K562 (cell line): Measurements from ENCODE around the gene JMJD1C. TPM values are rescaled to one million over a fixed set of nuclear protein-coding genes. Genes with fewer than 3 reads are reported as not detected.
A peak's percentile ranks its signal among the peaks of the same experiment; 100 is the strongest.

ENCODE experiments used
- C11orf30 ChIP-seq: fragments of 450-650 bp; IDR thresholded peaks from 2 replicates; pipeline ENCODE4 v1.6.1; 2016; ENCODE audit warnings: low read depth, mild to moderate bottlenecking
- FOXM1 ChIP-seq, 2 experiments: fragments of 450-650 bp in 1 of 2; sonication (generic) in 1 of 2; formaldehyde crosslinking in 1 of 2; IDR thresholded peaks; 2 replicates each; pipeline versions ENCODE4 v1.6.1 to v1.9.0; 2017 to 2022; ENCODE audit warnings: low read depth in 2 of 2, mild to moderate bottlenecking in 2 of 2, missing genetic modification reagents in 1 of 2, moderate library complexity in 1 of 2
- MAFF ChIP-seq: IDR thresholded peaks from 2 replicates; pipeline ENCODE4 v1.6.1; 2012; ENCODE audit warnings: low read length, improper control_type of control experiment
- MLLT1 ChIP-seq, 2 experiments: fragments of 450-650 bp; IDR thresholded peaks; 2 replicates each; pipeline ENCODE4 v1.6.1; 2016
- NFIC ChIP-seq: fragments of 450-650 bp; IDR thresholded peaks from 2 replicates; pipeline ENCODE4 v1.6.1; 2017; ENCODE audit warnings: mild to moderate bottlenecking, inconsistent platforms
- PHF8 ChIP-seq: fragments of 200-600 bp; sonication (generic); IDR thresholded peaks from 2 replicates; pipeline ENCODE4 v1.6.1; 2012; ENCODE audit warnings: mixed run types, mild to moderate bottlenecking, inconsistent platforms, low read length, moderate library complexity, borderline replicate concordance
- TCFL5 ChIP-seq: fragments of 250-450 bp; sonication (Bioruptor Pico); conservative IDR thresholded peaks from 2 replicates; pipeline ENCODE4 v1.6.1; 2021; ENCODE audit warnings: mild to moderate bottlenecking, moderate library complexity, matching md5 sums
- ZNF584 ChIP-seq: fragments of 200-800 bp; sonication (Bioruptor generic); IDR thresholded peaks from 2 replicates; pipeline ENCODE4 v1.6.1; 2016; ENCODE audit warnings: low read depth, mild to moderate bottlenecking, missing genetic modification characterization, missing compliant biosample characterization
- ZNF586 ChIP-seq: fragments of 450-650 bp; formaldehyde crosslinking; conservative IDR thresholded peaks from 2 replicates; pipeline ENCODE4 v1.4.0; 2020; ENCODE audit warnings: mild to moderate bottlenecking, moderate library complexity
- polyA plus RNA-seq, 8 experiments: library from polyadenylated mRNA; depleted of rRNA in 4 of 8; stranded (reverse) in 5 of 8; unstranded in 3 of 8; fragments of >200 nt; fragmentation: Nextera tagmentation in 2 of 8; fragmentation: Illumina TruSeq in 1 of 8; extraction: Ambion mirVana in 2 of 8; extraction: Trizol in 1 of 8; gene quantifications; 2 replicates each; pipeline versions ENCODE4 v1.2.1 to v1.2.3, GENCODE V29; 2011 to 2014; ENCODE audit warnings: inconsistent platforms in 1 of 8, missing spikeins in 1 of 8
- total RNA-seq, 7 experiments: library from RNA; depleted of rRNA in 6 of 7; stranded (reverse); fragments of >200 nt in 6 of 7; fragmentation: Illumina TruSeq in 2 of 7; extraction: Trizol in 2 of 7; gene quantifications; 2 replicates each; pipeline versions ENCODE4 v1.2.1 to v1.2.3, GENCODE V29; 2011 to 2021; ENCODE audit warnings: low replicate concordance in 1 of 7

The JMJD1C gene
- total and polyA plus RNA-seq, 9 of the 15 experiments (the other 6 are each of a cell fraction or from before 2014, with no cell fraction given): 25.3 to 68.0 (median 47.2) TPM

- TF ChIP-seq MLLT1 (IDR thresholded peaks at IDR 0.05) (peak; percentile 58 to 75; a peak in 1 of 4 replicates), MAFF (peak; percentile 29; the same call in 1 of the 2 replicates), FOXM1 (IDR thresholded peaks at IDR 0.05; ENCODE audit: low read depth) (no peak), FOXM1 (CRISPR knock-in tag; IDR thresholded peaks at IDR 0.05; ENCODE audit: low read depth) (no peak), TCFL5 (CRISPR knock-in tag) (no peak), ZNF586 (CRISPR knock-in tag) (no peak), NFIC (no peak), ZNF584 (CRISPR knock-in tag) (0 out of 2 replicates have a peak, but pooled peaks have one; percentile 62), PHF8 (0 out of 2 replicates have a peak, but pooled peaks have one; percentile 1), C11orf30 (peak; percentile 73)
These were observed 199.1 kb downstream of the JMJD1C start (continued) for GRCh38 chr10:63266391-63267316.
